Fibroblast of lung (primary cell): ENCODE data around the gene POR. TPM values are rescaled to one million over a fixed set of nuclear protein-coding genes. Genes with fewer than 3 reads are reported as not detected.

ENCODE experiments used
- DNase-seq, 2 donors: peaks; one replicate each; pipeline versions ENCODE4 v3.0.0 to v3.0.0-alpha.2; 2010; ENCODE audit warnings: low read depth in 2 of 2
- H2AFZ ChIP-seq: 2 replicates; pipeline ENCODE4 v1.5.1; 2012; ENCODE audit warnings: low read length, control low read depth, inconsistent platforms
- H3K27ac ChIP-seq: 2 replicates; pipeline ENCODE4 v1.5.1; 2011; ENCODE audit warnings: low read length, control low read depth; ENCODE audit not compliant: insufficient read depth
- H3K27me3 ChIP-seq: 2 replicates; pipeline ENCODE4 v1.5.1; 2011; ENCODE audit warnings: mild to moderate bottlenecking, low read length; ENCODE audit not compliant: control insufficient read depth, insufficient read depth
- H3K36me3 ChIP-seq: 2 replicates; pipeline ENCODE4 v1.5.1; 2011; ENCODE audit warnings: low read length; ENCODE audit not compliant: control insufficient read depth, insufficient read depth
- H3K4me1 ChIP-seq: 2 replicates; pipeline ENCODE4 v1.5.1; 2011; ENCODE audit warnings: low read length; ENCODE audit not compliant: control insufficient read depth, insufficient read depth; ENCODE audit errors: extremely low read depth
- H3K4me2 ChIP-seq: 2 replicates; pipeline ENCODE4 v1.5.1; 2011; ENCODE audit warnings: low read length, control low read depth; ENCODE audit not compliant: insufficient read depth; ENCODE audit errors: extremely low read depth
- H3K4me3 ChIP-seq, 4 experiments: fragments of 200-600 bp in 1 of 4; sonication (generic) in 1 of 4; replicated peaks in 1 of 4; 2 replicates each; pipeline ENCODE4 v1.5.1; 2011 to 2016; ENCODE audit warnings: low read length in 4 of 4, low read depth in 3 of 4, mild to moderate bottlenecking in 3 of 4, control low read depth in 2 of 4, inconsistent platforms in 1 of 4, mixed read lengths in 1 of 4; ENCODE audit not compliant: insufficient read depth in 1 of 4; ENCODE audit errors: control extremely low read depth in 1 of 4
- H3K79me2 ChIP-seq: 2 replicates; pipeline ENCODE4 v1.5.1; 2012; ENCODE audit warnings: mild to moderate bottlenecking, low read length, inconsistent platforms; ENCODE audit not compliant: control insufficient read depth, insufficient read depth
- H3K9ac ChIP-seq: 2 replicates; pipeline ENCODE4 v1.5.1; 2011; ENCODE audit warnings: mild to moderate bottlenecking, low read length, control low read depth; ENCODE audit not compliant: insufficient read depth
- H3K9me3 ChIP-seq: 2 replicates; pipeline ENCODE4 v1.5.1; 2012; ENCODE audit warnings: low read depth, low read length; ENCODE audit not compliant: control insufficient read depth, insufficient read depth
- H4K20me1 ChIP-seq: 2 replicates; pipeline ENCODE4 v1.5.1; 2011; ENCODE audit warnings: low read length; ENCODE audit not compliant: control insufficient read depth, insufficient read depth; ENCODE audit errors: extremely low read depth
- EZH2 ChIP-seq: IDR thresholded peaks from 2 replicates; pipeline ENCODE4 v1.5.1; 2012; ENCODE audit warnings: low read length, control low read depth, mild to moderate bottlenecking; ENCODE audit errors: missing control alignments
- polyA plus RNA-seq, 2 donors: library from polyadenylated mRNA; depleted of rRNA in 1 of 2; stranded (reverse) in 1 of 2; unstranded in 1 of 2; fragments of >200 nt; gene quantifications; 2 replicates each; pipeline ENCODE4 v1.2.1, GENCODE V29; 2011 to 2012; ENCODE audit warnings: missing spikeins in 1 of 2
- total RNA-seq: library from RNA; depleted of rRNA; stranded (reverse); fragments of >200 nt; gene quantifications from 2 replicates; pipeline ENCODE4 v1.2.1, GENCODE V29; 2014
- TF ChIP-seq, protein P1 (sequence below), 2 donors: IDR thresholded peaks in 1 of 2; conservative IDR thresholded peaks in 1 of 2; 1 replicate in 1 of 2; 2 replicates in 1 of 2; pipeline ENCODE4 v1.5.1; 2011 to 2012; ENCODE audit warnings: low read length in 2 of 2, control low read depth in 1 of 2, inconsistent platforms in 1 of 2, low read depth in 1 of 2, mild to moderate bottlenecking in 1 of 2

POR gene
- total and polyA plus RNA-seq, 2 donors (not counting 1 experiment from before 2014, with no cell fraction given), result 36.2 to 207 TPM

DNA sequence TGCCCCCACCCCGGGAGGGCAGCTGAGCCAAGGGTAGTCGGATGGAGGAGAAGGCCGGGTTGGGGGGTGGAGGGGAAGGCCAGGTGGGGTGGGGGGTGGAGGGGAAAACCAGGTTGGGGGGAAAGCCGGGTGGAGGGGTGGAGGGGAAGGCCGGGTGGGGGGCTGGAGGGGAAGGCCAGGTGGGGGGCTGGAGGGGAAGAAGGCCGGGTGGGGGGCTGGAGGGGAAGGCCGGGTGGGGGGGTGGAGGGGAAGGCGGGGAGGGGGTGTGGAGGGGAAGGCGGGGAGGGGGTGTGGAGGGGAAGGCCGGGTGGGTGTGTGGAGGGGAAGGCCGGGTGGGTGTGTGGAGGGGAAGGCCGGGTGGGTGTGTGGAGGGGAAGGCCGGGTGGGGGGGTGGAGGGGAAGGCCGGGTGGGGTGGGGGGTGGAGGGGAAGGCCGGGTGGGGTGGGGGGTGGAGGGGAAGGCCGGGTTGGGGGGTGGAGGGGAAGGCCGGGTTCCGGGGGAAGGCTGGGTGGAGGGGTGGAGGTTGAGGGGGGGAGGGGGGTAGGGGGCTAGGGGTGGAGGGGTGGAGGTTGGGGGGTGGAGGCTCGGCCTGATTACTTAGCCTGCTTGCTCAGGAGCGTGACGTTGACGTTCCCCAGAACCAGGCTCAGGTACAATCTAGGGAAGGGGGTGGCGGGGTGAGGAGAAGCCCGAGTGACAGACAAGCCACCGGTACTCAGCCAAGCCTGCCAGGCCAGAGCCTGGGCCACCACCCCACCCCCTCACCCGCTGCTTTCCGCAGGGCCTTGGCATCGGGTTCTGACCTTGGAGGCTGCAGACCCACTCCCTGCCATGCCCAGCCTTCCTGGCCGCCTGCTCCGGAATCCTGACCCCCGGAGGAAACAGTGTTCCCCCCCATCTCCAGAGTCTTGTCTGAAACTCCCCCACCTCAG, 73.9 kb downstream of the POR start:
- Histone ChIP-seq H3K27me3 (no peaks in the 10 kb centered on the region), H3K27ac (no peak overlapping the region), H3K4me1 (peaks cover 5% of the 10 kb centered on the region), H3K79me2 (peaks cover 5% of the 10 kb centered on the region), H3K9ac (no peak overlapping the region), H3K9me3 (no peaks in the 10 kb centered on the region), H3K4me2 (no peak overlapping the region), H2AFZ (no peak overlapping the region), H3K36me3 (peaks cover 26% of the 10 kb centered on the region), H3K4me3 (no peak overlapping the region), H4K20me1 (no peaks in the 10 kb centered on the region)
- TF ChIP-seq EZH2, result no peak
- TF ChIP-seq, protein P1, sequence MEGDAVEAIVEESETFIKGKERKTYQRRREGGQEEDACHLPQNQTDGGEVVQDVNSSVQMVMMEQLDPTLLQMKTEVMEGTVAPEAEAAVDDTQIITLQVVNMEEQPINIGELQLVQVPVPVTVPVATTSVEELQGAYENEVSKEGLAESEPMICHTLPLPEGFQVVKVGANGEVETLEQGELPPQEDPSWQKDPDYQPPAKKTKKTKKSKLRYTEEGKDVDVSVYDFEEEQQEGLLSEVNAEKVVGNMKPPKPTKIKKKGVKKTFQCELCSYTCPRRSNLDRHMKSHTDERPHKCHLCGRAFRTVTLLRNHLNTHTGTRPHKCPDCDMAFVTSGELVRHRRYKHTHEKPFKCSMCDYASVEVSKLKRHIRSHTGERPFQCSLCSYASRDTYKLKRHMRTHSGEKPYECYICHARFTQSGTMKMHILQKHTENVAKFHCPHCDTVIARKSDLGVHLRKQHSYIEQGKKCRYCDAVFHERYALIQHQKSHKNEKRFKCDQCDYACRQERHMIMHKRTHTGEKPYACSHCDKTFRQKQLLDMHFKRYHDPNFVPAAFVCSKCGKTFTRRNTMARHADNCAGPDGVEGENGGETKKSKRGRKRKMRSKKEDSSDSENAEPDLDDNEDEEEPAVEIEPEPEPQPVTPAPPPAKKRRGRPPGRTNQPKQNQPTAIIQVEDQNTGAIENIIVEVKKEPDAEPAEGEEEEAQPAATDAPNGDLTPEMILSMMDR (conservative IDR thresholded peaks at IDR 0.05 in 1 of 2, IDR thresholded peaks at IDR 0.05 in 1 of 2; ENCODE audit: low read depth in 1 of 2, low read length in 2 of 2), result no peak
- DNase-seq, result no peak

DNA sequence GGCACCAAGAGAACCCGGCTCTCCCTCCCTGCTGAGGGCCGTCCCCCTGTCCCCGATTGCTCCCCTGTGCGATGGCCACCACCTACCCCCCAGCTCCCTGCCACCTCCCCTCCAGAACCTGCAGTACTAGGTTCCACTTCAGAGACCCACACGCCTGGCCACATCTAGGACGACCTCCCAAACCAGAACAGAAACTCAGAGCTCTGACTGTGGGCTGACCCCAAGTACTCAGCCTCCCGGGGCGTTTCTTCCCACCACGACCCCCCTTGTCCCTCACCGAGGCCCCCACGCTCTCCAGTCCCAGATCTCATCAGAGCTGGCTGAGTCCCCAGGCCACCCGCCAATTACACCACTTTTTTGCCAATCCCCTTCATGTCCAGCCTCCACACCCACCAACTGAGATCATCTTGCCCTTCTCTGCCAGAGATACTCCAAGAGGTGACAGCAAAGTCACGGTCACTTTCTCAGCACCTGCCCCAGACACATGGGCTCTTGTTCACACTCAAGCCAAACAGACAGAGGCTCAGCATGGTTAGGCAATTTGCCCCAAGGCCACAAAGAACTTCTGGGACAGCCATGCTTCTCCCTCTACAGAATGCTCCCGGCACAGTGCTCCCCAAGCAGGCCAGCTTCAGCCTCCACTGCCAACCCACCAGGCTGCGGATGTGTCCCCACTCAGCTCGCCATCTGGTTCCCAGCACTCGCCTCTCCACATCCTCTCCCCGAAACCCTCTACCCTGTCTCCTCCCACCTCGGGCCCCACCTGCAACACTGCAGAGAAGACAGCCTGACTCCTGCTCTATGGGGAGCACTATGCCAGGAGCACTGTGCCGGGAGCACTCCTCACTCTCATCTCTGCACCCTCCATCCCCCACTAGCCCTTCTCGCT, 74.8 kb downstream of the POR start:
- H3K9ac ChIP-seq, result no peak overlapping the region
- no peaks in the 10 kb centered on the region for H3K27me3 ChIP-seq
- peaks cover 5% of the 10 kb centered on the region for H3K79me2 ChIP-seq
- DNase-seq, result no peak
- no peak overlapping the region for H3K27ac ChIP-seq
- peaks cover 5% of the 10 kb centered on the region for H3K4me1 ChIP-seq
- H3K36me3 ChIP-seq, result peaks cover 21% of the 10 kb centered on the region
- H3K9me3 ChIP-seq, result no peaks in the 10 kb centered on the region
- H2AFZ ChIP-seq, result no peak overlapping the region
- H4K20me1 ChIP-seq, result no peaks in the 10 kb centered on the region
- H3K4me3 ChIP-seq, result no peak overlapping the region
- TF ChIP-seq EZH2, result no peak
- TF ChIP-seq, protein P1 (conservative IDR thresholded peaks at IDR 0.05 in 1 of 2, IDR thresholded peaks at IDR 0.05 in 1 of 2; ENCODE audit: low read depth in 1 of 2, low read length in 2 of 2), result no peak
- H3K4me2 ChIP-seq, result no peak overlapping the region

DNA sequence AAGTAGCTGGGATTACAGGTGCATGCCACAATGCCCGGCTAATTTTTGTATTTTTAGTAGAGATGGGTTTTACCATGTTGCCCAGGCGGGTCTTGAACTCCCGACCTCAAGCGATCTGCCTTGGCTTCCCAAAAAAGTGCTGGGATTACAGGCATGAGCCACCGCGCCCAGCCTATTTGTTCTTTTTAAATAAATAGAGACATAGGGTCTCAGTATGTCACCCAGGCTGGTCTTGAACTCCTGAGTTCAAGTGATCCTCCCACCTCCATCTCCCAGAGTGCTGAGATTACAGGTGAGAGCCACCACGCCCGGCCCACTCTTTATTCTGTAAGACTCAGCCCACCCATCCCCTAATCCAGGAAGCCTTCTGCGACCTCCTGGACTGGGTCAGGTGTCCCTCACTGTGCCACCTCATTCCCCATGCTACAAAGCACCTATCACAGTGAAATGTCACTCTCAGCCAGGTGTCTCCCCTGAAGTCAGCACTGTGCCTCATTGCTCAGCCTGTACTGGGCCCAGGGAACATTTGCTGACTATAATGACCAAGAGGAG, 76.7 kb downstream of the POR start:
- no peak for DNase-seq
- H4K20me1 ChIP-seq, result no peaks in the 10 kb centered on the region
- H3K4me1 ChIP-seq, result peaks cover 11% of the 10 kb centered on the region
- peaks cover 5% of the 10 kb centered on the region for H3K79me2 ChIP-seq
- H2AFZ ChIP-seq, result no peak overlapping the region
- H3K27ac ChIP-seq, result no peak overlapping the region
- no peak overlapping the region for H3K4me2 ChIP-seq
- H3K36me3 ChIP-seq, result peaks cover 11% of the 10 kb centered on the region
- H3K27me3 ChIP-seq, result no peaks in the 10 kb centered on the region
- no peak overlapping the region for H3K4me3 ChIP-seq
- no peaks in the 10 kb centered on the region for H3K9me3 ChIP-seq
- no peak overlapping the region for H3K9ac ChIP-seq
- no peak for TF ChIP-seq EZH2
- TF ChIP-seq, protein P1 (conservative IDR thresholded peaks at IDR 0.05 in 1 of 2, IDR thresholded peaks at IDR 0.05 in 1 of 2; ENCODE audit: low read depth in 1 of 2, low read length in 2 of 2), result no peak
